Non-pigmented ciliary epithelial cell (primary cell): ENCODE results near the gene HACD4.

Experiments used
- DNase-seq: peaks from one replicate; pipeline ENCODE4 v3.0.0-alpha.2; 2010; ENCODE audit warnings: low read depth

The HACD4 gene

GRCh38 chr9:21031091-21031807 is at the start of gene HACD4:
Gene HACD4 (minus strand): TSS chr9:21031640. CDS start chr9:21031590, 50 bp downstream.
- no peak for DNase-seq

DNA sequence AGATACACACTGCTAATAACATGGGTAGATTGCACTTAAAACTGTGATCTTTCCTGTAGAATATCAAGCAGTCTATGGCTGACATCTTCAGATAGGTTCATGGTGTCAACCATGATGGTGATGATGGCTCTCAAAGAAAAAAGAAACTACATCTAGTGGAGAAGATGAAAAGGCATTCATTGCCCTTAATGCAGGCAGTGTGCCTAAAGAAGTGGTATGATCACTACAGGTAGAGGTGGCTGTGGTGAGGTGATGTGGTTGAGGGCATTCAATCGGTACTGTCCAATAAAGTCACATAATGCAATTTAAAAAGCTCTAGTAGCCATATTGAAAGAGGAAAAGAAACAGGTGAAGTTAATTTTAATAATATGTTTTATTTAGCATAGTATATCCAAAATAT is 49.4 kb upstream of the HACD4 start:
- no peak for DNase-seq

GRCh38 chr9:21078702-21079101 is 47.3 kb upstream of the HACD4 start:
- no peak for DNase-seq

- DNase-seq: no peak
Observed at GRCh38 chr9:21077781-21078180, 46.3 kb upstream of the HACD4 start, which contains the start of gene IFNB1. Gene IFNB1 (minus strand): TSS chr9:21077942. CDS start chr9:21077869, 73 bp downstream.

DNA sequence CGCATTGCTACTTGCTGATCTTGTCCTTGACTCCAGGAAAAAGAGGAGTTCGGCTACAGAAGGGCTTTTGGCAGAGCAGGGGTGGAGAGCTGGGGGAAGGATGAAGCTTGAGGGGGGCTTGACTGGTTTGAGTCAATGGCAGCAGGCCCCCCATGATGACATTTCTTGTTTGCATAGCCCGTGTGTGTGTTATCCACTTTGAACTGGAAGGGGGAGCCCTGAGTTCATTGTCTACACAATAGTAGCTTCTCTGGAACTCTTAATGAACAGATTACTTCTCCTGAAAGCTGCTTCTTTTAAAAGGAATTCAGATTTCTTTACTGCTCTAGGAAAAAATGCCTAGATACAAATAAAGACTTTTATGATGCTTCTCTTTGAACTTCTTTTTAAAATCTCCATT is 44.0 kb upstream of the HACD4 start:
- DNase-seq: no peak

GRCh38 chr9:21070906-21071305 is 39.5 kb upstream of the HACD4 start:
- no peak for DNase-seq

DNA sequence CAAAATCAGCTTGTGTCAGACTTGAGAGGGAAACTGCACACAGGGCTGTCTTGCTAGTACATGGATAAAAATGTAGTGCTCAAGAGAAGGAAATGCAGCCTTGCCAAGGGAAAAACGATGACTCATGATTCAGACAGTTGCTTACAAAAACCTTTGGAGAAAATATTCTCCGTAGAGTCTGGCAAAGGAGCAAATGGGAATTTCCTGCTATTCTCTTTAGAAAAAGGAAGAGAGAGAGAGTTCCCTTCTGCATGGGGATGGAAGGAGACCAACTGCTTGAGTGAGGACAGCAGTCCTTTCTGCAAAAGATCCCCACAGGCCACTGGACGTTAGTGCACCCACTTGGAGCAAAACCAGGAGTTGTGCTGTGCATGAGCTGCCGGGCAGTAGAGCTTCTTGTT is 38.7 kb upstream of the HACD4 start:
- peak; percentile 95 for DNase-seq

DNA sequence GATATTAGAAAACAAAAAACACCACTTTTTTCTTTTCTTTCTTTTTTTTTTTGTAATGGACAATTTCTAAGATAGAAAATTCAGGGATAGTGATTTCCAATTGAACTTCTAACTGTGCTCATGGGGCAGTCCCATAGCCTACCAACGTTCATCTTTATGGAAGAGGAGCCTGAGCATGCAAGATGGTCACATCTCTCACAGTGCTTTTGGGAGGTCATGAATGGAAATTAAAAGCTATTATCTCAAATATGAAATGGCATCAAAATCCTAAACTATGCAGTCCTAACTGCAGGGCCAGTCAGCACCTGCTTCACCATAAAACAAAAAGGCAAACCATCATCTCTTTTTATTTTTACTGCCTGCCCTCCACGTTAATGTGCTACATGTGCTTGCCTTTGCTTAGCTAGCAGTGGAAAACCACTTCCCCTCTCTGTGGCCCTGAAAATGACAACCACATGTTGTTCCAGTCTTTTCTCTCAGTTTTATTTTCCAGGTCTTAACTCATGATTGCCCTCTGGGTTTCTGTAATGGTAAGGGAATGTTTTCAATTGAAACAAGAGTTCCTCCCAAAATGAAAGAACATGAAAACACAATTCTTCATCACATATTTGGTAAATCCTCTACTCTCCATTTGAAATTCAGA is 29.6 kb upstream of the HACD4 start:
- peak; percentile 23 for DNase-seq

- DNase-seq: no peak
Observed at GRCh38 chr9:21056931-21057330, 25.5 kb upstream of the HACD4 start.

DNA sequence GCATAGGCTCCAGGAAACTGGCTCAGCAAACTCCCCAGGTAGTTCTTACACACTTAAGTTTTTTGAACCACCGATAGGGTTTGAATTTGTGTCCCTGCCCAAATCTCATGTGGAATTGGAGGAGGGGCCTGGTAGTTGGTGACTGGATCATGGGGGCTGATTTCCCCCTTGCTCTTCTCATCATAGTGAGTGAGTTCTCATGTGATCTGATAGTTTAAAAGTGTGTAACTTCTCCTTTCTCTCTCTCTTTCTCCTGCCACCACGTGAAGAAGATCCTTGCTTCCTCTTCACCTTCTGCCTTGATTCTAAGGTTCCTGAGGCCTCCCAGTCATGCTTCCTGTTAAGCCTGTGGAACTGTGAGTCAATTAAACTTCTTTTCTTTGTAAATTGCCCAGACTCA is 22.4 kb upstream of the HACD4 start:
- no peak for DNase-seq

DNA sequence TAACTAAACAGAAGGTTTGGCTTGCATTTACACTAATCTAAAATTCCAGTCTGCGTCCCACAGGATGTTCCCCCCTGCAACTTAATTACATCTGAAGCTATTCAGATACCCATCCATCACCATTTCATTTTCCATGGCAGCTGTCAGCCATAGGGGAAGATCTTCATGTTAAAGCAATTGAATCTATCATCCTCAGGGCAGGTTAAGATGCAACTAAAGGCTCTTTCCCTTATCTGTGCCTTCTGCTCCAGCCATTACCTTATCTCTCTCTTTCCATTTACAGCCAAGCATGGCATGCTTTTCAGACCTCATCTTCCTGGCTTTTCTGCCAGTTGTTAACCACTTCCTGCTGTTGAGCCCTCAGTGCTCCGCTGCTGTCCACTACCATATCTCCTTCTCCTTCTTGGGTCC is 15.8 kb upstream of the HACD4 start:
- DNase-seq: no peak

DNA sequence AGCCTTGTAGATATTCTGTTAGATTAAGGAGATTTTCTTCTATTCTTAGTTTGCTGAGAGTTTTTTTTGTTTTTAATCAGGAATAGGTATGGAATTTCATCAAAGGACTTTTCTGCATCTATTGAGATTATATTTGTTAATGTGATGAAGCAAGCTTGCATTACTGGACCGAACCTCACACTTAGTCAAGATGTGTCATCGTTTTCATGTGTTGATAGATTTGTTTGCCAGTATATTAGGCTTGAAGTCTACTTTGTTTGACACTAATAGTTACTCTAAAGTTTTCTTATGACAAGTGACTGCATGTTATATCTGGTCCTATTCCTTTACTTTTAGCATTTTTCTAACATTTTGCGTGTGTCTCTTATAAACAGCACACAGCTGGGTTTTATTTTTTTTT is 12.4 kb upstream of the HACD4 start:
- DNase-seq: no peak

DNA sequence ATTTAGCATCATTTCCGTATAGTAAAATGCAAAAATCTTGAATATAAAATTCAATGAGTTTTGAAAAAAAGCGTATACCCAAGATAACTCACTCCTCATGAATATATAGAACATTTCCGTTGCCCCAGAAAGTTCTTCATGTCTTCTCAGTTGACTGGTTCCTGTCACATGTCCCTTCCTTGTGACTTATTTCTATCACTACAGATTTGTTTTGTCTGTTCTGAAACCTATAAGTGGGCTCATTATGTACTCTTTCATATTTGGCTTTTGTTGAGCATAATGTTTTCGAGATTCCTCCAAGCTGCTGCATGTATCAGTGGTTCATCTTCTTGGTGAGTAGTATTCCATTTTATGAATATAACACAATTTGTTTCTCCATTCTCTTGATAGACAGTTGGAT is 11.0 kb upstream of the HACD4 start:
- DNase-seq: no peak

DNA sequence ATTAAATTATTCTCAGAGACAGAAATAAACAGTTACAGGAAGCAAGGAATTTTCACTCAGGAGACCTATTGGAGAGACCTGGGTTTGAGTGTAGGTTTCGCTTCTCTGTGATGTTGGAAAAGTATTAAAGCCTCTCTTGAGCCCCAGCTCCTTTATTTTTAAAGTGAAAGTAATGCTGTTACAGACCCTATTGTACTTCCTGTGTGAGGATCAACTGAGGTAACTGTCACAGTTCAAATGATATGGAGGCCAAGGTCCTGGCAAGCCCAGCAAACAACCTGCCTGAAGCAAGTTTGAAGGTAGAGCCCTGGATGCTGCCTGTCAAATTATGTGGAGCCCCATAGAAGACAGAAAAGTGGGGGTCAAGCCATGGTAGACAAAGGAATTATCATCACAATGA is 7.9 kb upstream of the HACD4 start:
- no peak for DNase-seq

DNA sequence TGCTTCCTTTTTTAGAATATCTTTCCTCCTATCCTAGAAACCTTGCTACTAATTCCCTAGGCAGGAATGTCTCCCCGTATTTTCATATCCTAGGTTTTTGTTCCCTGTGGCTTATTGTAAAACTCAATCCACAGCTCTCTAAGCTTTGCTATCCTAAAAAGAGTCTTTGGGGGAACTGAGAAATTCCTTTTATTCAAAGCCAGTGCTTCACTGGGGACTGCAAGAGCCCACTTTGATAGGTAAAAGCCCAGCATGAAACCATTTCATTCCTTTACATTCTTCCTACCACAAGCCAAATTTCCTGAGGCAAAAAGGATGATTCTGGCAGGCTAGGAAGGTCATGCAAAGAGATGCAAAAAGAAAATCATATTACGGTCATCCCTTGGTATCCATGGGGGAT is 5.8 kb upstream of the HACD4 start:
- no peak for DNase-seq

DNA sequence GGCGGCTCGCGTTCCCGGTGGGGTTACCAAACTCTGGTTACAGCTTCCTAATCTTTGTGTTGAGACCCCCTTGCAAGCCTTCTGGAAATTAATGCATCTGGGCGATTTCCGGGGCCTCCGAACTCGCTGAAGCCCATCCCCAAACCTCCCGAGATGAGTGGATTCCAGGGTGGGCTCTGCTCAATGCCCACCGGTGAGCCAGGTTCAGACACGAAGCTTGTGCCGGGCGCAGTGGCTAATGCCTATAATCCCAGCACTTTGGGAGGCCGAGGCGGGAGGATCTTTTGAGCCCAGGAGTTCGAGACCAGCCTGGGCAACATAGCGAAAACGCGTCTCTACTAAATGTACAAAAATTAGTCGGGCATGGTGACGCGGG is 356 bp upstream of the HACD4 start:
- DNase-seq: no peak

DNA sequence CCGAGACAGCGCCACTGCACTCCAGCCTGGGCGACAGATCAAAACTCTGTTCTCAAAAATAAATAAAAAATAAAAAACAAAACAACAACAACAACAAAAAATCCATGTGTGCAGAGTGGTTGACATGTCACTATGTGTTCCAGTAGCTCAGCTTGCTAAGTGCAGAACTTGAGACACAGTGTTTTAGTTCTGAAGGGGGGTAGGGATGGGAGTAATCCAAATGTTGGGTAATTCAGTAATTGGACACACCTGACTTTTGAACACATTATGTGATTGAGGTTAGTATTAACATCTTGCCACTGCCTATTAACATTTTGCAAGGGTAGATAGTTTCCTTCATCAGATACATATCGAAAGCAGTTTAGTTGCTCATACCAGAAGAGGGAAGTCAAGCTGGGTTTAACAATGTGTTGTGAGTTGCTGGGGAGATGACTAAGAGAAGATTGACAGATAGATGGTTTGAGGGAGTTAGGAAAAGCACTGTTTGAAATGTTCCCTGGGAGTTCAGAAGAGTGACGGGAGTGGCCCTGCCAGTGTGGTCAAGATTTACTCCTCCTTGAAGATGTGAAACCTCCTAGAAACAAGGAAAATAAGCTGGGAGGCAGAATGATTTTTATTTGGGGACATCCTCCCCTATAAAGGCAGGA is 928 bp downstream of the HACD4 start:
- DNase-seq: no peak

- DNase-seq: no peak
Observed at GRCh38 chr9:21029661-21030060, 1.8 kb downstream of the HACD4 start.

DNA sequence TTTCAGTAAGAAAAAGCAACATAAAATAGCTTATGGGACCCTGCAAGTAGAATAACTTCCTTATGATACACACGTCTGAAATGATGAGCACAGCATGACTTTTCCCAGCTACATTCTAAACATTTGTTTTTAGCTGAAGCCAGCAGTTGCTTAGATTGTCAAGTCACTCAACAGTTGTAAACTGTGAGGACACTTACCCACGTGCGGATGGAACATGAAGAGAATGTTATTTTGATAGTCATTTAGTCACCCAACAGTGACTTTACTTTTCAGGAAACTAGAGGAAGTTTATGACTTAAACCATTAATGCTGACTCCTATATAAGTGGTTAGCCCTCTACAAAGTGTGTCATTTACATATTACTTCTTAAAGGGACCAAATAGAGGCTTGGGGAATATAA is 3.0 kb downstream of the HACD4 start:
- no peak for DNase-seq

DNA sequence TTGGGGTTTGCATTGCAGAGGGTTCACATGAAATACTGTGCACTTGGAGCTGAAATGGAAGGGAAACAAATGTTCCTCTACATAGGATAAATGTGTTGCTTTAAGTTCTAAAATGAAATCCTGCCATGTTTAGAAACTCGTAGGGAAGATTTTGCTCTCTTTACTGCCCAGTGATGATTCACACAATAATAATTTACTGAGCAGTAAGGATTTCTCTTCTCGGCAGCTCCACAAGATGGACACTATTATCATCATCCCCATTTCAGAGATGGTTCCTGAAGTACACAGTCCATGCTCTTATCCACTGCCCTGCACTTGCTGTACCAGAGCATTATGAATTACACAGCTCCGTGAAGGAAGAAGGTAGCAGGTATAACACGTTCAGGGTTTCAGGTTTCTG is 4.1 kb downstream of the HACD4 start:
- DNase-seq: no peak

GRCh38 chr9:21023861-21024260 is 7.6 kb downstream of the HACD4 start:
- no peak for DNase-seq

- no peak for DNase-seq
Observed at GRCh38 chr9:21018177-21018576, 13.3 kb downstream of the HACD4 start.

DNA sequence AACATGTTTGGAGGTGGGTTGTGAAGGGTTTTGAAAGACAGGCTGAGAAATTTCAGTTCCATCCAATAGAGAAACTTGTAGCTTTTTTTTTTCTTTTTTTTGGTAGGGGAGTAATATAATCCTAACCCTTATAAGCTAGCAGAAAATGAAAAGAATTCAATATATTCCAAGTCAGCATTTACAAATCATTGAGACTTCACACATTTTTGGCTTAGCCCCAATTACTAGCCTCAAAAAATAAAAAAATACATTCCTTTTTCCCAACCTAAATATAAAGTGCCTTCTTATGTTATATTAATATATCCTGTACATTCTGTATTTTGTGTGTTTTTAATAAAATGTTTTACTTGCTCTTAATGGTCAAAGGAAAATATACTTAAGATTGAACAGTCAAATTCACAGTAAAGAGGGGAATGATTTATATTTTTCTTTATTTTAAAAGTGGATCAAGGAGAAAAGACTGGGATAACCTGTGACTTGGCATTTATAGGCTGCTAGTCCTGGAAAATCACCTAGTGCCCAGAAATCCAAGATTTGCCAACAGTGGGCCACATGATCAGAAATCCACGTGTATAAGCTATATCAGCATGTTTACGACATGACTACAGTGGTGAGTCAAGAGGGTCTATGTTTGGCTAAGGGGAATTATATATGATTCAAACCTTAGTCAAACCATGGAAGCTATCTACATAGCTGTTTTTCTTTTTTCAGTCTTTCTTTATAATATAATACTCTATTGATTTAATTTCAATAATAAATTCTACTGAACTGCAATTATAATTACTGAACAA is 14.5 kb downstream of the HACD4 start:
- DNase-seq: peak; percentile 48
